Testis (tissue), 3 donors: ENCODE measurements around the gene ZNF853. TPM values are rescaled to one million over a fixed set of nuclear protein-coding genes. Genes with fewer than 3 reads are reported as not detected.
A peak's percentile ranks its signal among the peaks of the same experiment; 100 is the strongest.

ENCODE experiments used
- DNase-seq: peaks from one replicate; pipeline ENCODE4 v3.0.0-alpha.2; 2019
- H3K27ac ChIP-seq, 2 donors: fragments of 200-600 bp; sonication (generic); one replicate each; pipeline ENCODE4 v1.5.1; 2019
- H3K27me3 ChIP-seq: fragments of 200-600 bp; sonication (generic); one replicate; pipeline ENCODE4 v1.5.1; 2019
- H3K36me3 ChIP-seq: fragments of 200-600 bp; sonication (generic); one replicate; pipeline ENCODE4 v1.5.1; 2017; ENCODE audit warnings: low read depth; ENCODE audit errors: missing control alignments
- H3K4me1 ChIP-seq: fragments of 200-600 bp; sonication (generic); one replicate; pipeline ENCODE4 v1.5.1; 2019
- H3K4me3 ChIP-seq, 2 donors: fragments of 200-600 bp; sonication (generic); one replicate each; pipeline ENCODE4 v1.5.1; 2017 to 2019
- H3K9me3 ChIP-seq: fragments of 200-600 bp; sonication (generic); one replicate; pipeline ENCODE4 v1.5.1; 2017
- CTCF ChIP-seq, 3 experiments: fragments of 450-650 bp in 2 of 3; fragments of 200-600 bp in 1 of 3; sonication (generic) in 1 of 3; IDR thresholded peaks; one replicate each; pipeline ENCODE4 v1.5.1; 2016 to 2019; ENCODE audit warnings: antibody characterized with exemption in 3 of 3, mild to moderate bottlenecking in 2 of 3, moderate library complexity in 1 of 3
- POLR2A ChIP-seq: fragments of 450-650 bp; IDR thresholded peaks from one replicate; pipeline ENCODE4 v1.6.1; 2017; ENCODE audit warnings: antibody characterized with exemption, mild to moderate bottlenecking, moderate library complexity
- WGBS, 2 donors: methylation state at CpG; one replicate each; pipeline ENCODE4 v1.1.5; 2018; 5-methylcytosine and 5-hydroxymethylcytosine counted together
- intact Hi-C: fragments of 100-400 bp; cut with DNase I; formaldehyde crosslinking; loops from one replicate; pipeline ENCODE4 v1.15.1; 2023; ENCODE audit warnings: low total_unique reads
- polyA plus RNA-seq: library from polyadenylated mRNA; stranded (reverse); fragments of 350-450 nt; fragmentation: Illumina TruSeq; extraction: RNeasy Lipid Tissue Mini Kit (QIAGEN cat#74804); gene quantifications from one replicate; pipeline ENCODE4 v1.2.3, GENCODE V29; 2014; ENCODE audit warnings: low read depth, low replicate concordance; ENCODE audit not compliant: insufficient read depth
- total RNA-seq, 2 donors: library from RNA; depleted of rRNA; stranded (reverse); fragments of >200 nt; gene quantifications; one replicate each; pipeline ENCODE4 v1.2.3, GENCODE V29; 2016

ZNF853 gene
- total and polyA plus RNA-seq, 3 donors from 2014 or later: 8.7 to 9.4 (median 8.8) TPM

GRCh38 chr7:6619961-6620360, 4.6 kb downstream of the ZNF853 start:
- no peaks in the 10 kb centered on the region for H3K36me3 ChIP-seq
- H3K4me1 ChIP-seq: peaks cover 6% of the 10 kb centered on the region
- DNase-seq: no peak
- TF ChIP-seq CTCF (IDR thresholded peaks at IDR 0.05) (no peak), POLR2A (no peak)
- 87 to 96% methylated on average over 3 of the region's 3 CpGs for WGBS, 2 donors
- no peak overlapping the region for H3K4me3 ChIP-seq
- H3K27ac ChIP-seq: no peak overlapping the region
- no peaks in the 10 kb centered on the region for H3K9me3 ChIP-seq
- no peaks in the 10 kb centered on the region for H3K27me3 ChIP-seq
- intact Hi-C loops: no loop called here

GRCh38 chr7:6621195-6622133, 6.1 kb downstream of the ZNF853 start:
- DNase-seq: no peak
- intact Hi-C loops: no loop called here
- no peak for TF ChIP-seq POLR2A
- TF ChIP-seq CTCF (IDR thresholded peaks at IDR 0.05): no peak
- H3K27me3 ChIP-seq: no peaks in the 10 kb centered on the region
- no peak overlapping the region for H3K27ac ChIP-seq
- H3K4me1 ChIP-seq: no peaks in the 10 kb centered on the region
- H3K36me3 ChIP-seq: no peaks in the 10 kb centered on the region
- no peaks in the 10 kb centered on the region for H3K9me3 ChIP-seq
- 70 to 78% methylated on average over 16 to 20 of the region's 20 CpGs for WGBS, 2 donors
- H3K4me3 ChIP-seq: peak overlapping the region; percentile 15 to 31

DNA sequence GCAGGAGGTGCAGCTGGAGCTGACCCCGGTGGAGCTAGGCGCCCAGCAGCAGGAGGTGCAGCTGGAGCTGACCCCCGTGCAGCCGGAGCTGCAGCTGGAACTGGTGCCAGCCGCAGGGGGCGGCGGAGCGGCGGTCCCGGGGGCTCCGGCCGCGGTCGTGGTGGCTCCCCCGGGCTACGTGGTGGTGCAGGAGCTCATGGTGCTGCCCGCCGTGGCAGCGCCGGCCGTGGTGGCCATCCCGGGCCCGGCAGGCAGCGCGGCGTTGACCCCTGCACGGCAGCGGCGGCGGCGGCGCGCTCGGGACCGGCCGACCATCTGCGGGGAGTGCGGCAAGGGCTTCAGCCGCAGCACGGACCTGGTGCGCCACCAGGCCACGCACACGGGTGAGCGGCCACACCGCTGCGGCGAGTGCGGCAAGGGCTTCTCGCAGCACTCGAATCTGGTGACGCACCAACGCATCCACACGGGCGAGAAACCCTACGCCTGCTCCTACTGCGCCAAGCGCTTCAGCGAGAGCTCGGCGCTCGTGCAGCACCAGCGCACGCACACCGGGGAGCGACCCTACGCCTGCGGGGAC, 6.8 kb downstream of the ZNF853 start:
- no peak overlapping the region for H3K27ac ChIP-seq
- no peaks in the 10 kb centered on the region for H3K36me3 ChIP-seq
- no peak for DNase-seq
- intact Hi-C loops: no loop called here
- no peaks in the 10 kb centered on the region for H3K27me3 ChIP-seq
- peak overlapping the region; percentile 15 to 31 for H3K4me3 ChIP-seq
- no peaks in the 10 kb centered on the region for H3K4me1 ChIP-seq
- 73% methylated on average over 49 of the region's 67 CpGs; no CpG with 5 or more reads in 1 of the 2 donors for WGBS, 2 donors
- TF ChIP-seq POLR2A (no peak), CTCF (IDR thresholded peaks at IDR 0.05) (no peak)
- H3K9me3 ChIP-seq: no peaks in the 10 kb centered on the region

DNA sequence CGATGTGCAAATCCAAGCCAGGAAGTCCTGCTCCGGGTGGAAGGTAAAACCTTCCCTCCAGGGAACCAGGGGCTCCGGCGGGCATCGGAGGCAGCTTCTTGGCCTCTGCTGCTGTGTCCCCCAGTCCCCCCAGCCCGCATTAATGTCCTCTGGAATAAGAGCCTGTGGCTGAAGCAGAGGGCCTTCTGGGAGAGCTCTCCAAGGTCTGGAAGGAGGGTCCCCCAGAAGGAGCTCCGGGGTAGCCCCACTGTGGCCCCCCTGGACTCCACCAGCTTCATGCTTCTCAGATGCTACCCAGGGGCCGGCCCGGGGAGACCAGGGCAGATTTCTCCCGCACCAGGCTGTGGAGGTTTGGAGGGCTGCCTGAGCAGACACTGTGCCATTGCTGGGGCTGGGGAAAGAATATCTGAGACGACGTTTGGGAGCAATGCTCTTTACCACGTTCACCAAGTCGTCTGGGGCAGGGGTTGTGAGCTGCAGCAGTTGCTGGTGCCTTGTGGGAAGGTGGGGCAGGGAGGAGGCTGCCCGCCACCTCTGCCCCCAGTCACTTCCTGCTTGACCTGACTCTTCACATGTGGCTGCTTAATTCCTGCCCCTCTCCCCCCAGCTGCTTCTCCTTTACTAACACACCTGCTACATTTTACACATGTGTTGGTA, 8.3 kb downstream of the ZNF853 start:
- no peak overlapping the region for H3K4me3 ChIP-seq
- H3K36me3 ChIP-seq: no peaks in the 10 kb centered on the region
- no peaks in the 10 kb centered on the region for H3K27me3 ChIP-seq
- WGBS, 2 donors: 64 to 69% methylated on average over 6 to 15 of the region's 15 CpGs
- intact Hi-C loops: no loop called here
- H3K27ac ChIP-seq: no peak overlapping the region
- H3K4me1 ChIP-seq: no peaks in the 10 kb centered on the region
- DNase-seq: no peak
- TF ChIP-seq CTCF (IDR thresholded peaks at IDR 0.05): no peak
- TF ChIP-seq POLR2A: no peak
- no peaks in the 10 kb centered on the region for H3K9me3 ChIP-seq
